ENCODE results near the gene CENPT. TPM values are rescaled to one million over a fixed set of nuclear protein-coding genes. Genes with fewer than 3 reads are reported as not detected.

Gene CENPT
- polyA plus RNA-seq, 1 experiment: 42.4 TPM

DNA sequence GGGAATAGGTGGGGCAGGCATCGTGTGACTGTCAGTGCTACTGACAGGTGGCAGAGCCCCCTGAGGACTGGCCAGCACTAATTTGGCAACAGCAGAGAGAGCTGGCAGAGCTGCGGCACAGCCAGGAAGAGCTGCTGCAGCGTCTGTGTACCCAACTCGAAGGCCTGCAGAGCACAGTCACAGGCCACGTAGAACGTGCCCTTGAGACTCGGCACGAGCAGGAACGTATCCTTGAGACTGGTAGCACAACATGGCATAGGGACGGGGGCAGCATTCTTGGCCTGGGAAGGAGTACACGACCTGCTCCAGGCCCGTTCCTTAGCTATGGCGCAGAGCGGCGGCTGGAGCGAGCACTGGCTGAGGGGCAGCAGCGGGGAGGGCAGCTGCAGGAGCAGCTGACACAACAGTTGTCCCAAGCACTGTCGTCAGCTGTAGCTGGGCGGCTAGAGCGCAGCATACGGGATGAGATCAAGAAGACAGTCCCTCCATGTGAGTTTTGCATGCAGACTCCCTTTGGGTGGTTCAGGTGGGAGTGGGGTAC lies 34.2 kb upstream of the CENPT start:
- Histone ChIP-seq H3K4me3 (ENCODE audit: low read depth, low read length) (no peak overlapping the region), H3K36me3 (ENCODE audit: control insufficient read depth, insufficient read depth, low read length) (peaks cover 72% of the 10 kb centered on the region), H3K27me3 (ENCODE audit: control insufficient read depth, insufficient read depth, low read length) (no peaks in the 10 kb centered on the region)
- POLR2A ChIA-PET: no interaction called here
- CTCF ChIA-PET: interaction anchor here (0.8 to 8.4 kb wide), 12 partner anchors 8 to 199 kb away, joined by 3 to 155 read pairs (median 8); partner anchors contain the start of genes CTRL, EDC4, PSKH1 and PSMB10
- no peak for DNase-seq (ENCODE audit: low read depth)
- TF ChIP-seq, protein P1, sequence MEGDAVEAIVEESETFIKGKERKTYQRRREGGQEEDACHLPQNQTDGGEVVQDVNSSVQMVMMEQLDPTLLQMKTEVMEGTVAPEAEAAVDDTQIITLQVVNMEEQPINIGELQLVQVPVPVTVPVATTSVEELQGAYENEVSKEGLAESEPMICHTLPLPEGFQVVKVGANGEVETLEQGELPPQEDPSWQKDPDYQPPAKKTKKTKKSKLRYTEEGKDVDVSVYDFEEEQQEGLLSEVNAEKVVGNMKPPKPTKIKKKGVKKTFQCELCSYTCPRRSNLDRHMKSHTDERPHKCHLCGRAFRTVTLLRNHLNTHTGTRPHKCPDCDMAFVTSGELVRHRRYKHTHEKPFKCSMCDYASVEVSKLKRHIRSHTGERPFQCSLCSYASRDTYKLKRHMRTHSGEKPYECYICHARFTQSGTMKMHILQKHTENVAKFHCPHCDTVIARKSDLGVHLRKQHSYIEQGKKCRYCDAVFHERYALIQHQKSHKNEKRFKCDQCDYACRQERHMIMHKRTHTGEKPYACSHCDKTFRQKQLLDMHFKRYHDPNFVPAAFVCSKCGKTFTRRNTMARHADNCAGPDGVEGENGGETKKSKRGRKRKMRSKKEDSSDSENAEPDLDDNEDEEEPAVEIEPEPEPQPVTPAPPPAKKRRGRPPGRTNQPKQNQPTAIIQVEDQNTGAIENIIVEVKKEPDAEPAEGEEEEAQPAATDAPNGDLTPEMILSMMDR (IDR thresholded peaks at IDR 0.05; ENCODE audit: insufficient read depth, low read depth, low read length): no peak

DNA sequence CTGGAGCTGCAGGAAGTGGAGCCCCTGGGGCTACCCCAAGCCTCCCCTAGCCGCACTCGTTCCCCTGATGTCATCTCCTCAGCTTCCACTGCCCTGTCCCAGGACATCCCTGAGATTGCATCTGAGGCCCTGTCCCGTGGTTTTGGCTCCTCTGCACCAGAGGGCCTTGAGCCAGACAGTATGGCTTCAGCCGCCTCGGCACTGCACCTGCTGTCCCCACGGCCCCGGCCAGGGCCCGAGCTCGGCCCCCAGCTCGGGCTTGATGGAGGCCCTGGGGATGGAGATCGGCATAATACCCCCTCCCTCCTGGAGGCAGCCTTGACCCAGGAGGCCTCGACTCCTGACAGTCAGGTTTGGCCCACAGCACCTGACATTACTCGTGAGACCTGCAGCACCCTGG lies 33.1 kb upstream of the CENPT start:
- Histone ChIP-seq H3K36me3 (ENCODE audit: control insufficient read depth, insufficient read depth, low read length) (peaks cover 77% of the 10 kb centered on the region), H3K27me3 (ENCODE audit: control insufficient read depth, insufficient read depth, low read length) (no peaks in the 10 kb centered on the region), H3K4me3 (ENCODE audit: low read depth, low read length) (no peak overlapping the region)
- no peak for DNase-seq (ENCODE audit: low read depth)
- TF ChIP-seq, protein P1 (IDR thresholded peaks at IDR 0.05; ENCODE audit: insufficient read depth, low read depth, low read length): no peak
- CTCF ChIA-PET: interaction anchor here (1.1 kb wide), 1 partner anchor 64 kb away, joined by 3 read pairs; no protein-coding TSS in a partner anchor
- POLR2A ChIA-PET: no interaction called here

DNA sequence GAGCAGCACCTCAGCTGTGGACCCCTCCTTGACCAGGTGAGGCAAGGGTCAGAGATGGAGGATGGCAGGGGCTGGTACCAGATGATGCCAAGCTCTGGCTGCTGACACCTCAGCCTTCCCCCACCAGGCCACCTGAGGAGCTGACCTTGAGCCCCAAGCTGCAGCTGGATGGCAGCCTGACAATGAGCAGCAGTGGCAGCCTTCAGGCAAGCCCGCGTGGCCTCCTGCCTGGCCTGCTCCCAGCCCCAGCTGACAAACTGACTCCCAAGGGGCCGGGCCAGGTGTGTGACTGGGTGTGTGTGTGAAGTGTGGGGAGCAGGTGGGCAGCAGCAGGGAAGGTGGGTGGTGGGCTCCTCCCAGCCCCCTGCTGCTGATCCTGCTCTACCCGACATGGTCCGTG lies 32.4 kb upstream of the CENPT start:
- TF ChIP-seq, protein P1 (IDR thresholded peaks at IDR 0.05; ENCODE audit: insufficient read depth, low read depth, low read length): no peak
- no peak for DNase-seq (ENCODE audit: low read depth)
- H3K4me3 ChIP-seq (ENCODE audit: low read depth, low read length): no peak overlapping the region
- ChIA-PET CTCF (interaction anchor here (0.8 to 1.4 kb wide), 2 partner anchors 55 to 63 kb away, joined by 3 to 6 read pairs; no protein-coding TSS in a partner anchor), POLR2A (no interaction called here)
- peaks cover 77% of the 10 kb centered on the region for H3K36me3 ChIP-seq (ENCODE audit: control insufficient read depth, insufficient read depth, low read length)
- no peaks in the 10 kb centered on the region for H3K27me3 ChIP-seq (ENCODE audit: control insufficient read depth, insufficient read depth, low read length)

DNA sequence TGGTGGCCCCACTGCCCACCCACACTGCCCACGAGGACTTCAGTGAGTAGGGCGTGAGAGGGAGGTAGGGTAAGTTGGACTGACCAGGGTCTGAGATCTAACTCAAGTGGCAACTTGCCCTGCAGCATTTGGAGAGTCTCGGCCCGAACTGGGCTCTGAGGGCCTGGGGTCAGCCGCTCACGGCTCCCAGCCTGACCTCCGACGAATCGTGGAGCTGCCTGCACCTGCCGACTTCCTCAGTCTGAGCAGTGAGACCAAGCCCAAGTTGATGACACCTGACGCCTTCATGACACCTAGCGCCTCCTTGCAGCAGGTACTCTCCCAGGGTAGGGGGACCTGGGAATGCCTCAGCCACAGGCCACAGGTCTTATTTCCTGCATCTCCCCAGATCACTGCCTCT lies 32.0 kb upstream of the CENPT start:
- ChIA-PET POLR2A (no interaction called here), CTCF (interaction anchor here (0.8 to 1.4 kb wide), 3 partner anchors 50 to 63 kb away, joined by 3 to 6 read pairs (median 3); no protein-coding TSS in a partner anchor)
- Histone ChIP-seq H3K4me3 (ENCODE audit: low read depth, low read length) (no peak overlapping the region), H3K27me3 (ENCODE audit: control insufficient read depth, insufficient read depth, low read length) (no peaks in the 10 kb centered on the region), H3K36me3 (ENCODE audit: control insufficient read depth, insufficient read depth, low read length) (peaks cover 77% of the 10 kb centered on the region)
- DNase-seq (ENCODE audit: low read depth): no peak
- TF ChIP-seq, protein P1 (IDR thresholded peaks at IDR 0.05; ENCODE audit: insufficient read depth, low read depth, low read length): no peak

DNA sequence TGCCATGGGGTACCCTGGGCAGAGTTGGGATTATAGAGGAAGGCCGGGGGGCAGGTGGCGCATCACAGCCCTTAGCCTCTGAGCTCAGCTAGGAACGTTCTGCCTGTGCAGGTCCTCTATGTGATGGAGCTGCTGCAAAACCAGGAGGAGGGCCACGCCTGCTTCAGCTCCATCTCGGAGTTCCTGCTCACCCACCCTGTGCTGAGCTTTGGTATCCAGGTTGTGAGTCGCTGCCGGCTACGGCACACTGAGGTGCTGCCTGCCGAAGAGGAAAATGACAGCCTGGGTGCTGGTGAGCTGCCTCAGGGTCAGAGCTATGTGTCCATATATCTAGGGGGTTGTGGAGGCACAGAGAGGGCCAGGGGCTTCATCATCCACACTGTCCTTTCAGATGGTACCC lies 31.4 kb upstream of the CENPT start:
- H3K4me3 ChIP-seq (ENCODE audit: low read depth, low read length): no peak overlapping the region
- TF ChIP-seq, protein P1 (IDR thresholded peaks at IDR 0.05; ENCODE audit: insufficient read depth, low read depth, low read length): no peak
- CTCF ChIA-PET: interaction anchor here (1.2 to 1.4 kb wide), 2 partner anchors 50 to 62 kb away, joined by 3 to 6 read pairs; no protein-coding TSS in a partner anchor
- H3K27me3 ChIP-seq (ENCODE audit: control insufficient read depth, insufficient read depth, low read length): no peaks in the 10 kb centered on the region
- no peak for DNase-seq (ENCODE audit: low read depth)
- peaks cover 74% of the 10 kb centered on the region for H3K36me3 ChIP-seq (ENCODE audit: control insufficient read depth, insufficient read depth, low read length)
- POLR2A ChIA-PET: no interaction called here

Data from BJ (cell line).